HepG2 (cell line): ENCODE results near the gene UBE2M. TPM values are rescaled to one million over a fixed set of nuclear protein-coding genes. Genes with fewer than 3 reads are reported as not detected.

ENCODE experiments used
- BRD4 ChIP-seq: sonication (generic); formaldehyde crosslinking; IDR thresholded peaks from 2 replicates; pipeline ENCODE4 v1.4.0; 2020; ENCODE audit warnings: missing genetic modification reagents
- CBFB ChIP-seq: sonication (generic); formaldehyde crosslinking; IDR thresholded peaks from 2 replicates; pipeline ENCODE4 v1.4.0; 2020; ENCODE audit warnings: missing genetic modification reagents
- CC2D1A ChIP-seq: sonication (generic); formaldehyde crosslinking; IDR thresholded peaks from 2 replicates; pipeline ENCODE4 v1.8.1; 2023; ENCODE audit warnings: mild to moderate bottlenecking, missing genetic modification reagents
- ELF4 ChIP-seq: sonication (generic); formaldehyde crosslinking; IDR thresholded peaks from 2 replicates; pipeline ENCODE4 v1.5.0; 2020; ENCODE audit warnings: missing genetic modification reagents, mild to moderate bottlenecking, moderate library complexity, borderline replicate concordance
- GATAD1 ChIP-seq: IDR thresholded peaks from 2 replicates; pipeline ENCODE4 v1.6.1; 2016; ENCODE audit warnings: missing genetic modification reagents, missing compliant biosample characterization
- HOXA5 ChIP-seq: sonication (generic); formaldehyde crosslinking; IDR thresholded peaks from 2 replicates; pipeline ENCODE4 v1.4.0; 2020; ENCODE audit warnings: missing genetic modification reagents
- LBX2 ChIP-seq: sonication (generic); formaldehyde crosslinking; IDR thresholded peaks from 2 replicates; pipeline ENCODE4 v1.5.0; 2020; ENCODE audit warnings: missing genetic modification reagents, mild to moderate bottlenecking, borderline replicate concordance
- MBNL3 ChIP-seq: fragments of 250-450 bp; sonication (Bioruptor Pico); conservative IDR thresholded peaks from 2 replicates; pipeline ENCODE4 v1.8.0; 2022; ENCODE audit warnings: mild to moderate bottlenecking, inconsistent platforms
- MED13 ChIP-seq: sonication (generic); formaldehyde crosslinking; IDR thresholded peaks from 2 replicates; pipeline ENCODE4 v1.5.0; 2020; ENCODE audit warnings: missing genetic modification reagents
- MZF1 ChIP-seq: sonication (generic); formaldehyde crosslinking; IDR thresholded peaks from 2 replicates; pipeline ENCODE4 v1.8.1; 2023; ENCODE audit warnings: mild to moderate bottlenecking, missing genetic modification reagents, borderline replicate concordance
- NRL ChIP-seq: sonication (generic); formaldehyde crosslinking; IDR thresholded peaks from 2 replicates; pipeline ENCODE4 v1.5.0; 2020; ENCODE audit warnings: missing genetic modification reagents, mild to moderate bottlenecking, moderate library complexity, borderline replicate concordance
- PAXIP1 ChIP-seq: sonication (generic); formaldehyde crosslinking; conservative IDR thresholded peaks from 2 replicates; pipeline ENCODE4 v1.4.0; 2020; ENCODE audit warnings: mild to moderate bottlenecking, missing genetic modification reagents, moderate library complexity
- RFXANK ChIP-seq: IDR thresholded peaks from 2 replicates; pipeline ENCODE4 v1.6.1; 2016
- SMAD1 ChIP-seq: sonication (generic); formaldehyde crosslinking; IDR thresholded peaks from 2 replicates; pipeline ENCODE4 v1.4.0; 2020; ENCODE audit warnings: missing genetic modification reagents, low read depth, mild to moderate bottlenecking, borderline replicate concordance
- SYNCRIP ChIP-seq: fragments of 200-400 bp; formaldehyde crosslinking; IDR thresholded peaks from 2 replicates; pipeline ENCODE4 v1.6.1; 2018; ENCODE audit warnings: mild to moderate bottlenecking, low read depth, low read length; ENCODE audit not compliant: insufficient read depth
- ZKSCAN5 ChIP-seq: sonication (generic); formaldehyde crosslinking; IDR thresholded peaks from 2 replicates; pipeline ENCODE4 v1.5.1; 2020; ENCODE audit warnings: mild to moderate bottlenecking, missing genetic modification reagents
- ZNF225 ChIP-seq: sonication (generic); formaldehyde crosslinking; IDR thresholded peaks from 2 replicates; pipeline ENCODE4 v1.4.0; 2020; ENCODE audit warnings: mild to moderate bottlenecking, missing genetic modification reagents
- ZNF383 ChIP-seq: sonication (generic); formaldehyde crosslinking; IDR thresholded peaks from 2 replicates; pipeline ENCODE4 v1.4.0; 2020; ENCODE audit warnings: missing genetic modification reagents, mild to moderate bottlenecking, borderline replicate concordance
- ZNF512 ChIP-seq: sonication (generic); formaldehyde crosslinking; IDR thresholded peaks from 2 replicates; pipeline ENCODE4 v1.4.0; 2020; ENCODE audit warnings: mild to moderate bottlenecking, missing genetic modification reagents
- ZNF564 ChIP-seq: sonication (generic); formaldehyde crosslinking; IDR thresholded peaks from 2 replicates; pipeline ENCODE4 v1.8.1; 2023; ENCODE audit warnings: mild to moderate bottlenecking, missing genetic modification reagents
- ZNF598 ChIP-seq: sonication (generic); formaldehyde crosslinking; IDR thresholded peaks from 2 replicates; pipeline ENCODE4 v1.5.1; 2020; ENCODE audit warnings: mild to moderate bottlenecking, missing genetic modification reagents, borderline replicate concordance
- ZNF678 ChIP-seq: sonication (generic); formaldehyde crosslinking; IDR thresholded peaks from 2 replicates; pipeline ENCODE4 v1.4.0; 2020; ENCODE audit warnings: mild to moderate bottlenecking, missing genetic modification reagents
- ZNF7 ChIP-seq: IDR thresholded peaks from 2 replicates; pipeline ENCODE4 v1.6.1; 2016; ENCODE audit warnings: missing biosample characterization, missing genetic modification reagents
- ZNF720 ChIP-seq: sonication (generic); formaldehyde crosslinking; IDR thresholded peaks from 2 replicates; pipeline ENCODE4 v1.4.0; 2020; ENCODE audit warnings: missing genetic modification reagents
- ZNF878 ChIP-seq: sonication (generic); formaldehyde crosslinking; IDR thresholded peaks from 2 replicates; pipeline ENCODE4 v1.8.1; 2023; ENCODE audit warnings: mild to moderate bottlenecking, missing genetic modification reagents, moderate library complexity
- polyA plus RNA-seq, 8 experiments: library from polyadenylated mRNA; depleted of rRNA in 3 of 8; stranded (reverse) in 7 of 8; unstranded in 1 of 8; fragments of >200 nt; fragmentation: Illumina TruSeq in 4 of 8; extraction: Trizol in 4 of 8; gene quantifications; 2 replicates each; pipeline versions ENCODE4 v1.2.1 to v1.2.3, GENCODE V29; 2011 to 2016; ENCODE audit warnings: low read depth in 4 of 8, missing spikeins in 1 of 8, mixed read lengths in 1 of 8; ENCODE audit not compliant: insufficient read depth in 1 of 8
- total RNA-seq, 5 experiments: library from RNA; depleted of rRNA; stranded (reverse); fragments of >200 nt; fragmentation: Illumina TruSeq; extraction: Trizol; gene quantifications; 2 replicates each; pipeline ENCODE4 v1.2.3, GENCODE V29; 2016; ENCODE audit warnings: low read depth in 1 of 5

UBE2M gene
- total and polyA plus RNA-seq, 2 of the 13 experiments (the other 11 are each of a cell fraction or from before 2014, with no cell fraction given) = 36.2 to 50.3 TPM

GRCh38 chr19:58575183-58576041 lies 17.0 kb upstream of the UBE2M start (continued):
- TF ChIP-seq BRD4 (CRISPR knock-in tag) (peak; percentile 39; the same call in 1 of the 2 replicates), ELF4 (0 out of 2 replicates have a peak, but pooled peaks have one; percentile 30), ZNF878 (CRISPR knock-in tag) (no peak), NRL (CRISPR knock-in tag) (no peak; the same call in 1 of the 2 replicates), SMAD1 (0 out of 2 replicates have a peak, but pooled peaks have one; percentile 70), CBFB (peak; percentile 34; the same call in 1 of the 2 replicates), MBNL3 (CRISPR knock-in tag) (no peak), ZNF678 (CRISPR knock-in tag) (no peak), ZNF7 (CRISPR knock-in tag) (no peak), ZNF383 (CRISPR knock-in tag) (peak; percentile 80; the same call in 1 of the 2 replicates), LBX2 (peak; percentile 85; the same call in 1 of the 2 replicates), SYNCRIP (no peak), ZNF512 (CRISPR knock-in tag) (peak; percentile 92; the same call in 1 of the 2 replicates), GATAD1 (CRISPR knock-in tag) (peak; percentile 87), ZNF225 (peak; percentile 87), HOXA5 (CRISPR knock-in tag) (peak; percentile 78; the same call in 1 of the 2 replicates), PAXIP1 (CRISPR knock-in tag) (peak; percentile 45), CC2D1A (CRISPR knock-in tag) (0 out of 2 replicates have a peak, but pooled peaks have one; percentile 66), ZNF720 (CRISPR knock-in tag) (no peak), MZF1 (CRISPR knock-in tag) (0 out of 2 replicates have a peak, but pooled peaks have one; percentile 64), ZNF564 (CRISPR knock-in tag) (no peak), ZKSCAN5 (CRISPR knock-in tag) (no peak), MED13 (0 out of 2 replicates have a peak, but pooled peaks have one; percentile 42), RFXANK (CRISPR knock-in tag) (no peak), ZNF598 (CRISPR knock-in tag) (peak; percentile 94; the same call in 1 of the 2 replicates)
